HG02943 (cell line): Measurements from ENCODE around the gene USP12.

Experiments used
- ATAC-seq: cut with Tn5 transposase; IDR thresholded peaks from one replicate; pipeline ENCODE4 v1.9.1; 2021; ENCODE audit warnings: mild to moderate bottlenecking, low read depth, moderate library complexity; ENCODE audit not compliant: unreplicated experiment

Gene USP12

DNA sequence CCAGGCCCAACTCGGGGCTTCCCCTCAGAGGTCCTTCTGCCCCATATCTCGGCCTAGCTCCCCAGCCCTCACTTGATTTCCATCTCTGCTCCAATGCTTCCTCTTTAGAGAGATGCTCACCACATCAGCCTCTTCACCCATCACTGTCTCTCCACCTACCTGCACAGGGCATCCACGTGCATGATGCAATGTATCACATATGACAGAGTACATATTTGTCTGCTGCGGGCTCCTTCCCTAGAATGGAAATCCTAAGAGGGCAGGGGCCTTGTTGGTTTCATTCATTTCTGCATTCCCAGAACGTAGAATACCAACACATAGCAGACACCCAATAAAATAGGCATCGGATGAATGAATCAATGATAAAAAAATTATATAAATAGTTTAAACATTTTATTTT is 130.3 kb downstream of the USP12 start:
- ATAC-seq: no peak

DNA sequence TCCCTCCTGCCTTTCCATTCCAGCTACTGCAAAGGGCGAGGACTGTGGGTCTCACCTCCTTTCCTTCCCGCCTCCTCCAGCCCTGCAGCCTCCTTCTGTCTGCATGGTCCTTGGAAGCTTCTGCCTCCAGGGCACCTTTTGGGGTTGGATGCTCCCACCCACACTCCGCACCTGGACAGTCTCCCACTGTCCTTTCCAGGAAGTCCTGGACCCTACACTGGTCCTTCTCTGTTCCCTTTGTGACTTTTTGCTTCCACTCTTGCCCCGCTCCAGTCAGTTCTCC is 130.8 kb downstream of the USP12 start:
- no peak for ATAC-seq

DNA sequence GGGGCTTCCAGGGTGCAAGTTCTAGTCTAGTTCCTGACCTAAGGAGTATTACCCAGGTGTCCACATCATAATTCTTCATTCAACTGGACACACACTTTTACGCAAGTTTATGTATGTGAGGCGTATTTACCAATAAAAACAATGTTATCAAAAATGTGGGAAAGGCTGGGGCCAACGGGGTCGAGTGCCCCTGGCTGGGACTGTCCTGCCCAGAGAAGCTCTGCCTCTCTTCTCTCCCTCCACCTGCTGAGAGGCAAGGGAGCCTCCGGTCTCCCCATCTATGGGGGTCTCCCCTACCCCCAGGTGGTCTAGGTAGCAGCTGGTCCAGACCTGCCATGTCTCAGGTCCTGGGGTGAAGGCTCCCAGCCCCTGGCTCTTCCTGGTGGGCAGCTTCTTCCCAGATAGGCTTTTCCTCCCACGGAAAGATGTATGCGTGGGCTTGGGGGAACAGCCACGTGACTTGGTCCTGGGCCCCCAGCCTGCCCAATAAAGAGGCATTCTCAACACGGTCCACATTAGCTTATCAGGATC is 132.4 kb downstream of the USP12 start:
- no peak for ATAC-seq

DNA sequence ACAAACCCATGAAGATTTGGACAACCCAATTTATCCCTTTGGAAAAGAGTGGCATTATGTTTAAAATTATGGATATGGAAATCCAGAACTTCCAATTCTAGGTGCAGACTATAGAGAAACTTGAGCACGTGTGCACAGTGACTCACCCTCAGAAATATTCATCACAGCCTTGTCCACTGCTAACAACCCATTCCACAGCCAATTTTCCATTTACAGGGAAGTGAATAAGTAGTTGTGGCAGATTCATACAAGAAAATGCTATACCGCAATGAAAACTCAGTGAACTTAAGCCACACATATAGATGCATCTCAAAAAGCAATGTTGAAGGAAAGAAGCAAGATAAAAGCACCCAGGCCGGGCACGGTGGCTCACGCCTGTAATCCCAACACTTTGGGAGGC is 133.3 kb downstream of the USP12 start:
- ATAC-seq: no peak

DNA sequence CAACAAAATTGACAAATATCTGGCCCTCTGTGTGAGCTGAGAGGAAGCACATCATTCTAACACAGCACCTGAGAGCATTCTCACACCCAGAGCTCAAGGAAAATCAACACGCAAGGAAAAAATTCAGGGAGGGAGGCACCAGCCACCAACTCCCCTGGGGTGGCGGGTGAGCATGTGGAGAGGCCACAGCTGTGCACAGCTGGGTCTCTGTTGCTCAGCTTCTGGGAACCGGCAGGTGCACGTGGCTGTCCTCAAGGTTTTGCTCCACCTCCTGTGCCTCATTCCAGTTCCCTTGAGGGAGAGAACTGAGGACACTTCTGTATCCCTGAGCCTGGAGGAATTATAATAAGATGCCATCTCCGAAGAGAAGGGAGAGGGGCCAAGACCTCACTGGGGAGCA is 134.0 kb downstream of the USP12 start:
- ATAC-seq: no peak

DNA sequence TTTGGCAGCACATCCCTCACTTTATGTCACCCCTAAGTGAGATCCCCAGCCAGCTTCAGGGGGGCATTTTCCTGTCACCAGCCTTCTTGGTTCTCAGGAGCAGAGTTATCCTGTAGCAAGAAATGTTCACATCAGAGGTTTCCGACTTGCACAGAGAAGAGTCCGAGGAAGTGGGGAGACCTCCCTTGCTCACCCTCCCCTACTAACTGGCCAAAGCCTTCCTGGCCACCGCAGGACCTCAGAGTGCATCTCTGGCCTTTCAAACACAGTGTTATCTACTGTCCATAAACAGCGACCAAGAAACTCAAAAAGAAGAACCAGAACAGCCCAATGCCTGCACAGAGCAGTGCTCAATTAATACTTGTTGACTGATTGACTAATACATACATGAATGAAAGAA is 134.4 kb downstream of the USP12 start:
- no peak for ATAC-seq

DNA sequence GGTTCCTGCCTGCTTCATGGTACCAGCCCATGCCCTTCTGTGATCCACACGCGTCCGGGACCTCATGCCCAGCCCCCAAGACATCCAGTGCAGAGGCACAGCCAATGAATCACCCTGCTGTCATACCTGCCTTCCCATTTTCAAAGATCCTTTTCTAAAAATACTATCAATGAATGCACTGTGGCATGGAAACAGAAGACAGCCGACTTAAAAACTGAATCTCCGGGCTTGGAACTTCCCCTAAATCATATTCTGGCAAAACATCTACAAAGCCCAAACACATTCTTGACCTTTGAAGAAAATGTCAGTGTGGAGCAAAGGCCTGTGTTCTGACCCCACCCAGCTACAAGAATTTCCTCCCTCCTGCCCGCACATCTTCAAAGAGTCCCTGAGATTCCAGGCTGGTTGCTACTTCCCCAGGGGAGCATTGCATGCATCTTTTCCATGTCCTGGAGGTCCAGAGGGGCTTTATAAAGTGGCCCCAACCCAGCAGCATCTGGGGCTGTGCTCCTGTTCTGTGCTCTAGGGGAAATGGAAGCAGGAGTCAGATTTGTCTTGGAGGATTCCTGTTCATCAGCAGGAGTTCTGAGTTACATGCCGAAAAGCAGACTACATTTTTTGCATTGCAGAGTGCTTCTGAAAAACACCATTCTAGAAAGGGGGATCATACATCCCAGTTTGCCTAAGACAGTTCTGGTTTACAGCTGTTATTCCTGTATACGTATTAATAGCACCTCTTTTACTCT is 135.2 kb downstream of the USP12 start:
- ATAC-seq: no peak

DNA sequence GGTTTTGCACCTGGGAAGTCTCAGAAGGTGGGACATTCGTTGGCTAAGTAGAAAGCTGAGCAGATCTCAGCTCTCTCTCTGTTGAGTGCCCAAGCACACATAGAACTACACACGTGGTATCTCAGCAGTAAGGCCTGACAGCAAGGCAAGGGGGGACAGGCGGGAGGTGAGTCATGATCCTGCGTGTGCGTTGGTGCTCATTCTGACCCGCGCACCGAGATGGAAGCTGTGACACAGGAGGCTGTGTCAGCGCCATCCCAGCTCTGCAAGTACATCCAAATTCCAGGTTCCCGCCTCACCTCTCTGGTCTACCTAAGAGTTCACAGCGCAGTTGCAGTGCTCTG is 135.7 kb downstream of the USP12 start:
- ATAC-seq: no peak

DNA sequence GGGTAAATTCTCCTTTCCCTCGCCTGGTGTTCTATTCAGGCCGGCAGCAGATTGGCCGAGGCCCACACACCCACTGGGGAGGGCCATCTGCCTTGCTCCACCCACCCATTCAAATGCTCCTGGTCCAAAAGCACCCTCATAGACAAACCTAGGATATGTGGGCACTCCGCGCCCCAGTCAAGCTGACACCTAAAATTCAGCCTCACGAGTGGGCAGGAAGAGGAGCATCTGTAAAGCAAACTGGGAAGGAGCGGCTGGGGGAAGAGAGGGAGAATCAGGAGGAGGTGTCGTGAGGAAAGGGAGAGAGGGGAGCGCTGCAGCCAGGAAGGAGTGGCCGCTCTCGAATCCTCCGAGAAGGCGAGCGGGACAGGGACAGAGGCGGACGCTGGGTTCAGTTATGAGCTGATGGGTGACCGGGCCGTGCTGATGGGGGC is 136.9 kb downstream of the USP12 start:
- no peak for ATAC-seq

DNA sequence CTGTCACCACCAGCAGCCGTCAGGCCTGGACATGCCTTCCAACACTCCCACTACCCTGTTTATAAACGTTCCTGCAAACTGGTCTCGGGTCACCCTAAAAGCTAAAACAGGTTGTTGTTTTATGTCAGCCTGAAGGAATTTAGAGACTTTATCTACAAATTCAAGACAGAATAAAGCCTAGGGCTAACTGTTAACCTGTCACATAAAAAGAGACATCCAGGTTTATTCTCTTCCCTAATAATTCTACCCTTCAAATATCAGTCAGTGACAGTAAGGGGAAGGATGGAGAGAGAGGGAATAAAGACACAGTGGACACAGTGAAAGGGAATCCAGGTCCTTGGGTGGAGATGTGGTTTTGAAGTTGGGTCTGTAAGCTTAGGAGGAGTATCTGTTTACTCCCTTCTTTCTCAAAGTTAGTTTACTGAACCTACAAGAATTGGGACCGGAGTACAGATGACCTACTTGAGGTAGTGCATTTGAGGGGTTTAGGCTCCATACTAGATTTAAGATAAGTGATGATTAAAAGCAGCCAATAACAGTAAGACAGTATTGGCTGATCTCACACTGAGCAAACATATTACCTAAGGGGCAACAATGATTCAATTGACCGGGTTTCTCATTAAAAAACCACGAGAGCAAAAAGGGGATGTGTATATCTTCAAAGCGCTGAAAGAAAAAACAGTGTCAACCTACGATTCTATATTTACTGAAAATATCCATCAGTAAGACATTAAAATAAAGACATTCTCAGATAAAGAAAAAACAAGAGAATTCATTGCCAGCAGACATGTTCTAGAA is 142.7 kb downstream of the USP12 start:
- no peak for ATAC-seq

DNA sequence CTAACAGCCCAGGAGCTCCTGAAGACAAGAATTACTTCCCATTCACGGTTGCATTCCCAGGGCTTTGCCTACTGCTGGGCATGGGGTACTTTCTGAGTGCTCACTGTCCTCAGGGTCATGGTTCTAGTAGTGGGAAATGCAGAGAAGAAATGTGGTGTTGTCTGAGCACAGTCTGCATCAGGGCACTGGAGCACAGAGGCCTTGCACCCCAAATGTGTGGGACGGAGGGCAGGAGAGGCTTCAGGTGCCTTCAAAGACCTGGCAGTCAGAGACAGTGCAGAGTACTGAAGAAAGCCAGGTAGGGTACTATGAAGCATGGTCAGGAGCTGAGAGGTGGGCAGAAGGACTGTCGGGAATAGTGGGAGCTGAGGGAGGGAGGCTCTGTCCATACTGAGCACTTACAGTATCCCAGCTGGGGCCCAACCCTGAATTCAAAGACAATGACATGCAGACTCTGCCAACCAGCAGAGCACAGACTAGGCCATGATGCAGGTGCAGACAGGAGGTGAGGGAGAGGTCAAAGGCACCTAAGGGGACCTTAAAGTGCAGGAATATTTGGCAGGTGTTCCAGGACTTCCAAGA is 144.4 kb downstream of the USP12 start:
- no peak for ATAC-seq

DNA sequence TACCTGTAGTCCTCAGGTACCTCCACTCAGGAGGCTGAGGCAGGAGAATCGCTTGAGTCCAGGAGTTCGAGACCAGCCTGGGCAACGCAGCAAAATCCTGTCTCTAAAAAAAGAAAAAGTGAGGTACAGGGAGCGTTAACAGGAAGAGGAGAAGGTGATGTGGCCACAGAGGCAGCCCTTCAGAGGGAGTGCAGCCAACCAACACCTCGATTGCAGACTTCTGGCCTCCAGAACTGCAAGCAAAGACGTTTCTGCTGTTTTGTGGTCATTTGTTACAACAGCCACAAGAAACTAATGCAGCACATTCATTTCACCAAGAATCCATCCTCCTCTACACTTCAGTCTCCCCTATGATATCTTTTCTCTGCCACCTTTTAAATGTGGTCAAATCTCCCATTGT is 145.2 kb downstream of the USP12 start:
- ATAC-seq: no peak

DNA sequence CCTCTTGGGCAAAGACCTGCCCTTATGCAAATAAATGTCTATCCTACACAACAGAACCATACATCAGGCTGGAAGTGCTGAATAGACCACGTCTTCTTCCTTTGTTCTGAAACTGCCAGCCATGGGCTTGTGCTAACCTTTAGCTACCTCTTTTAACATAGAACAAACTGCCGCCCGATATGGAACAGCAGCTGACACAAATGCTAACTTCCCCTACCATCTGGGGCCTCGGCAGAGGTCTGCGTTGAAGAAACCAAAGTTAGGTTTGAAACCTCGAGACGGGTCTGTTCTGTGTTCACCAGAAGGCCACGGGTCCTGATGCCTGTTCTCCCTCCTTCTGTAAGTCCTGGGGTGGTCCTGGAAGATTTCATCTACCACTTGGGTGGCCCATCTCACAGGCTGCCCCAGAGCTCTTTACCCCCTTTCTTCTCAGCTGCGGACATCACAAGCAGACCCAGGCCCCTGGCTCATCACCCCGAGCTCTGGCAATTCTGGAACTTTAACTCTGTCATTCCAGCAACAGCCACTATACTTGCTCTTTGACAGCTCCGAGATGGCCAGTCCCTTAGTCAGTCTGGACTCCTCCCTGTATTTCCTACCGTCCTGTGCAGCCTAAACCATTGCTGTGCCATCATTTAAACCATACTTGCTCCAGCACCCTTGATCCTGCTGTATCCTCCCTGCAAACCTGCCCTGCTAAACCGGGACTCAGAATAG is 146.7 kb downstream of the USP12 start:
- no peak for ATAC-seq

DNA sequence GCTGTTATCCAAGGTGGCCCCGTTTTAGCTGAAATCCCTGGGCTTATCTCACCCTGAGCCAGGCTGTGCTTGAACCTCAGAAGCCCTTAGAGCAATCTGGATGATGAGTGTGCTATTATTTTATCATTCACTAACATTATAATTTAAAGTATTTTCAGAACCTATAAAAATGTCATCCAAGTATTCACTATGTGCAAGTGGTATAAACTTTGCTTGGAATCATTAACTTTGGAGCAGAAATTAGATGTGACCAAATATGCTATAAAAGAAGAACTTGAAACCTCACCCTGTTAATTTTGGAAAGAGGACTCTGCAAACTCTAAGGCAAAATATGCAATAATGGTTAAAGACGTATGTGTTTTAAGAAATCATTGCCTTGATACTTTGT is 147.5 kb downstream of the USP12 start:
- no peak for ATAC-seq

DNA sequence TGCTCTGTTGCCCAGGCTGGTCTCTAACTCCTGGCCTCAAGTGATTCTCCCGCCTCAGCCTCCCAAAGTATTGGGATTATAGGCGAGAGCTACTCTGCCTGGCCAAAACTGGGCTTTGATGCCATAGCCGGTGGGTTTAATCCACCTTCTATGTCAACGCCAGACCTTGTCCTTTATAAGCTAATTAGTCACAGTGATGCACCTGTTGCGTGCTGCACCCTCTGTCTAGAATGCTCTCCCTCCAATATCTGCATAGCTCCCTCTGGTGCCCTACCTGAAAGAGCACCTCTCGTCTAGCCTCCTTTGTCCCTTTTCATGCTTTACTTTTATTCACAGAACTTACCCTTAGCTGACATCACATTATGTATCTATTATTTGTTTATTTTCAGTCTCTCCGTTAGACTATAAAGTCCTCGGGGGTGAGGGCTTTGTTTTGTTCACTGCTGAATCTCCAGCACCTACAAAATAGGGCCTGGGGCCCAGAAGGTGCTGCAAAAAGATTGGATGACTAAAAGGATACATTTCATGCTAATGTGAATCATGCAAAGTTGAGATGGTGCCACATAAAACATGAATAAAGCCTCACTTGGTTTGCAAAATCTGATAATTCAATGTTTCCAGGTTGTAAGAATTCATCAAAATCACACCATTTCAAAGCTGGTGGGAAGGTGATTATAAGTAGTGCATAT is 148.1 kb downstream of the USP12 start:
- ATAC-seq: no peak

DNA sequence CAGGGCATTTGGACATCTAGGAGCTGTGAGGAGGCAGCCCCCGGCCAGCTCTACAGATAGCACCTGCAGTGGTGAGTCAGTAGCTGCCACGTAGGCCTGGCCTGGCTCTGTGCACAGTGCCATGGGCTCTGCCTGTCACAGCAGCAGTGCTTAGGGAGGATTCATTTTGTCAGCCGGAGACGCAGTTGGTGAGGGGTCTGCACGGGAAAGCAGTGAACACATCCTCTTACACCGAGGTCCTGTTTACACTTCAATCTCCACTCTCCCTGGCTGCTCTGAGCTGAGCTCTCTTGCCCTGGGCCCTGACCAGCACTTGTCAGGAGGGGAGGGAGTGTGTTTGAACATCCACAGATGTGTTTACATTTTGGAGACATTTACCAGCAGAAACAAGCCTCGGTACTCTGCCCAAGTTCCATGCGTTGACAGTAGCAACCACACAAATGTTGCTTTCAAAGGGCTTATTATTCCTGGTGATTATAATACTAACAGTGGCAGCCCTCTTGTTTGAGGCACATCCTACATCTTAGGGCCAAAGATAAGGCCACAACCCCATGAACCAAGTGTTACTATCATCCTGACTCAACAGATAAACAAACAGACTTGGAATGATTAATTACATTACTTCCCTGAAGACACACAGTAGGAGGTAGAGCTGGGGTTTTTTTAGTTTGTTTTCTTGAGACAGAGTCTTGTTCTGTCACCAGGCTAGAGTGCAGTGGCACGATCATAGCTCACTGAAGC is 148.9 kb downstream of the USP12 start:
- ATAC-seq: no peak

DNA sequence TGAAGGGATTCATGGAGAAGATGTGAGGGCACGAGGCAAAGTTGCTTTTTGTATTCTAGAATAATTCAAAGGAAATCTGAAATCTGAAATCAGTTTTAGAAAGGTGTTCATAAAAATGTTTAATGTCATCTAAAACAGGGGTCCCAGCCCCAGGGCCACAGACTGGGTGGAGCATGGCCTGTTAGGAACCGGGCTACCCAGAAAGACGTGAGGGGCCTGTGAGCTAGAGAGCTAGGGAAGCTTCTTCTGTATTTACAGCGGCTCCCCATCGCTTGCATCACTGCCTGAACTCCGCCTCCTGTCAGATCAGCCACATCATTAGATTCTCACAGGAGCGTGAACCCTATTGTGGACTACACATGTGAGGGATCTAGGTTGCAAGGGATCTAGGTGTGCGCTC is 151.2 kb downstream of the USP12 start:
- ATAC-seq: no peak

DNA sequence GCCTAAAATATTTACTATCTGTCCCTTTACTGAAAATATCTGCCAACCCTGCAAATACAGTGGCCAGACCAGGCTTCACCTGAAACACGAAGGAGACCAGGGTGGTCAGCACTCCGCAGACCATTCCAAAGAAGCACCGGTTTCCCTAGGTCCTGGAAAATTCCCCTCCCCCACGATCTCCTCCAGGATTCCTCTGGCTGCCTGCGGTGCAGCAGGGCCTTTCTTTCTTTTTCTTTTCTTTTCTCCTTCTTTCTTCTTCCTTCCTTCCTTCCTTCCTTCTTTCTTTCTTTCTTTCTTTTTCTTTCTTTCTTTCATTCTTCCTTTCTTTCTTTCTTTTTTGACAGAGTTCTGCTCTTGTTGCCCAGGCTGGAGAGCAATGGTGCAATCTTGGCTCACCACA is 152.7 kb downstream of the USP12 start:
- ATAC-seq: no peak

DNA sequence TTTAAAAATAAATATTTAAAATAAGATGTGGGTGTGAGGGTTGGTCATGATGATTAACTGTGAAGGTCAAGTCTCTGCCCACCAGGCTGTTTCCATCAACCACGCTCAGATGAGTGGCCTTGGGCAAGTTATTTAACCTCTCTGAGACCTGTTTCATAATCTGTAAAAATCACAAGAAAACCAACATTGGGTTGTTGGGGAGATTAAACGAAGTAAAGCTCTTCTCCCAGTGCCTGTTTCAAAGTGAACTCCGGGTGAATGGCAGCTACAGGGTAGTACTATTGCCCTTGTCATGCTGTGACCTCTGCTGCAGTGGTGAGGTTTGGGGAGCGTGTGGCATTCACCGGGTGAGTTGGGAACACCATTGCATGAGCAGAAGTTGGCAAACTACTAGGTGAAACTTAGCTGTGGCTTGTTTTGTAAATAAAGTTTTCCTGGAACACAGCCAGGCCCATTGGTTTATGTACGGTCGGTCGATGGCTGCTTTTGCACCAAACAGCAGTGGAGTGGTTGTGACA is 153.2 kb downstream of the USP12 start:
- no peak for ATAC-seq

DNA sequence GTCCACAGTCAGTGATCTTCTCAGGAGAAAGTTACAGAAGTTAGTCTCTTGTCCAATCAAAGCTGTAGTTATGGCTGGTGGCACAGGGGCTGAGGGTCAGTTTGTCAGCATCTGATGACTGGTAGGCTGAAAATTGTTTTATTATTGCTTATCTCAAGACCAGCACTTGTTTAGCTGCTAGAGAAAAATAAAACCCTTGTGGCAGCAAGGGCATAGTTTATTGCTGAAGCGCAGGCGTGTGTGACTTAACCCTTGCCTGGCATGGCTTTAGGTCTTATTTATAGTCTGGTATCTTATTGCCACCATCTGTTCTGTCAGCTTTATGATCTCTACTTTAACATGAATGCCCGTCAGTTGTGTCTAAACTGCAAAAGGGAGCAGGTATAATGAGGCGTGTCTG is 154.7 kb downstream of the USP12 start:
- no peak for ATAC-seq
